Stimulated activated CD4-positive, alpha-beta T cell treated with anti-CD3 and anti-CD28 coated beads, Interleukin-1b, Interleukin-23, amount 100 ng/mL, for 4 hours (primary cell): ENCODE measurements around the gene SLC7A5.
A peak's percentile ranks its signal among the peaks of the same experiment; 100 is the strongest.
"Not testable (repeated sequence)": the region's sequence is repeated elsewhere in the genome, so short reads cannot be mapped to it uniquely, and the experiment has no call there.

Experiments used
- DNase-seq, 2 donors: peaks; one replicate each; pipeline ENCODE4 v3.0.0-alpha.2; 2020; ENCODE audit warnings: low read depth in 2 of 2

SLC7A5 gene

DNA sequence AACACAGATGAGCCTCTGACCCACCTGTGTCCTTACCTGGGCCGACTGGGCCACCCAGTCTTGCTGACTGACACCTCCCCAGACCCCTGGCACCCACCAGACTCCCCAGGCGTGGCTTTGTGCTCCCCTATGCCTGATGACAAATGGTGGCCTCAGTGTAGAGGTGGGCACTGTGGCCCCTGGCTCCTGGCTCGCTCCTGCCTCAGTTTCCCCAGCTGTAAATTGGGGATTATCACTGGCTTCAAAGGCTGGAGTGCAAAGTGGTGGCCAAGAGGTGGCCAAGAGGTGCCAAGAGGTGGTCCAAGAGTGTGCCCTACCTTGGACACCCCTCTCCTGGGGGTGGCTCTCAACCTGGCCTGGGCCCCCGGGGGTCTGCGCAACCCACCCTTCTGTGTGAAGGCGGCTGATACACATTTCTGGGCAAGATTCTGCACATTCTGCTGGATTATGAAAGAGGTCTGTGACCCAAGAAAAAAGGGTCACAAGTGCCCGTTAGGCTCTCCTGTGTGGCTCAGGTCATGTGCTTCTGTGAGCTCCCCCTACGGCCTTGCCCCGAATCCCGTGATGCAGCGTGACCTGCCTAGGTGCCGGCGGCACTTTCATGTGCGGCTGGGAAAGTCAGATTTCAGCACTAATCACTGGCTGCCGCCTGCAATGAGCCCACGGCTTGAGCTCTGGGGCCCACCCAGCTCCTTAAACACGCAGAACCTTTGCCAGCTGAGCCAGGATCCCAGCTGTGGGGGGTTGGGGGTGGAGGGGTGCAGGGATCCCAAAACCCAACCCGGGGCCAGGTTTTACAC lies 7.8 kb downstream of the SLC7A5 start:
- DNase-seq: not testable (repeated sequence)

DNA sequence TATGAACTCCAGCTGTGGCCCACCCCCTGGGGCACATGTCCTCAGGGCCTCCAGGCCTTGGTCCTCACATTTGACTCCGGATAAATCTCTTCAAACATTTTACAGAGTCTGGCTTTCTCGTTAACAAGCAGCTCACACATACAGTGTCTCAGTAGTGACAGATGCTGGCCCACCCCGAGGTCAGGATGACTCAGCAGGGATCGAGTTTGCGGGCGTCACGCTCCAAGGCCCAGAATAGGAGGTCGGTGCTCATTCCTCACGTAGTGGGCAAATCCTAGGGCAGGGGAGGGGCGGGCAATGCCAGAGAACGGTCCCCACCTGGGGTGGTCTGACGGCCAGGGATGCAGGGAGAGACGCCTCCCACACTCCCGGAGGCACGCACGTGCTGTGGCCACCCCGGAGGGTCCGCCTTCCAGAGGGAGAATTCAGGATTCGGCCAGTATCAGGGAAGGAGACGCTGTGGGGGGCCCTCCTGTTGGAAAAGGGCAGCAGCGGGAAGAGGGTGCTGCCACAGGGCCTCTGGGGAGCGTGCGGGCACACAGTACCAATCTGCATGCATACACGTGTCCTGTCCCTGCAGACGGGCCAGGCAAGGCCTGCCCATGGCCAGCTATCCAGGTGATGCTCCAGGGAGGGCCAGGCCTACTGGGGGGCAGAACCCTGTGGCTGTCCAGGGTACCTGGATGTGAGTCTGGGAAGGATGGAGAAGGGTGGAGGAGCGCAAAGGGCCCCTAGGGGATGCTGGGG lies 8.6 kb downstream of the SLC7A5 start:
- DNase-seq: no peak

GRCh38 chr16:87858151-87858993 lies 10.9 kb downstream of the SLC7A5 start:
- DNase-seq: not testable (repeated sequence)

- DNase-seq: no peak
These were observed 12.5 kb downstream of the SLC7A5 start for GRCh38 chr16:87856791-87857228.

DNA sequence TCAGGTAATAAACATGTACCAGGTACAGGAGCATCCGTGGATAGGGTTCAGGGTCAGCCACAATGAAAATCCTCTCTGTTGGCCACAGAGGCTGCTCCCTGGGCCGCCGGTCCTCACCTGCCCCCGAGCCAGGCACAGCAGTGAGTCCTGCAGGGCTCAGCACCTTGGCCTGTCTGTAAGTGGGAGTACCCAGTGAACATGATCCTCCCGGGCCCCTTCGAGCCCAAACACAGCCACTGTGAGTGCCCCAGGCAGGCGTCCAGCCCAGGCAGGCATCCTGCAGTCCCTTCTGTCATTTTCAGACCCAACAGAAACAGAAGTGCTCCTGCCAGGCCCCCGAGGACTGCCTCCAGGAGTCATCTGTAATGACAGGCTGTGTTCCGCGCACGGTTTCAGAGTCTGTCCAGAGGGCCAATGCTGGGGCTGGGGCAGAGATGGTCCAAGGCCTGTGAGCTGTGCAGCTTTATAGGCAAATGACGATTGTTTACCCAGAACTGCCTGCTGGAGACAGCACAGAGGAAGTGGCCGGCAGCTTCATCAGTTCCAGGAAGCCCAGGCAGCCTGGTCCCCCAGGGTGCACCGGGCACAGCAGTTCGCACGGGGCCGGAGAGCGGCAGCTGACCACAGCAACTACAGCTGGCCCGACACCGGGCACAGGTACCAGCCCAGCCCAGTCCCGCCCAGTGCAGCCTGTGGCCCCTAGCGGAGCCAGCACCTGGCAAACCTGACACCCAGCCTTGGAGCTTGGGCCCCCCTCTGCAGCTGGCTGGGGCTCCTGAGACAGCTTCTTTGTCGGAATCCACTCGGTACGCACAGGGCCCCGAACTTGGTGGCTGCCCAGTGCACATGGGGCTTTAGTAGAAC lies 13.2 kb downstream of the SLC7A5 start:
- no peak for DNase-seq

DNA sequence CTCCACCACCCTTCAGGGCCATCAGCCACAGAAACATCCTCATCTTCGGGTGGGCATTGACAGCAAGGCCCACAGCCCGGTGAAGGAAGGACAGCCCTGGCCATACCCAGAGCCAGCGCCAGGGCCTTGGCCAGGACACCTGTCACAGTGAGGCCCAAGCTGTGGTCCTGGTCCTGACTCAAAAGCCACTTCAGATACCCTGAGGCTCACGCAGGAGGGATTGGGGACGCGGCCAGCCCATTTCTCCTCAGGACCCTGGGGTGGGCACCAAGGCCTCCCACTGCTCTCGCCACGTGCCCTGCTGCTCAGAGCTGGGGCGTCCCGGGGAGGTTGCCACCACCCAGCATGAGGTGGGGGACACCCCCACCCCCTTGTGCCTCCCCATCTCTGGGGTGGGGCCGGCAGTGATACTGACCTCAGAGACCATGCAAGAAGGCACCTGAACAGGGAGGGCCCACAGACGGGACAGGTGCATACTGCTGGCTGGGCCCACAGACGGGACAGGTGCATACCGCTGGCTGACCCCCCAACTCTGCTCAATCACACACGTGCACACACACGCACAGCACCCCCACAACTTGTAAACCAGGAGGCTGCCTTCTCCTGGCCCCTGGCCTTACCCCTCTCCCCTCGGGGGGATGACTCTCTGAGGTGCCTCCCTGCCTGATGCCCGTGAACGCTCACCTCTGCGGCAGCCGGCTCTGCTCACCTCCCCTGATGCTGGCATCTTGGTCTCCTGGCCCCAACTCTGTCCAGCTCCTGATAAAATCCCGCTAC lies 14.2 kb downstream of the SLC7A5 start:
- no peak for DNase-seq

- no peak for DNase-seq
These were observed 15.0 kb downstream of the SLC7A5 start for GRCh38 chr16:87854053-87854906.

DNA sequence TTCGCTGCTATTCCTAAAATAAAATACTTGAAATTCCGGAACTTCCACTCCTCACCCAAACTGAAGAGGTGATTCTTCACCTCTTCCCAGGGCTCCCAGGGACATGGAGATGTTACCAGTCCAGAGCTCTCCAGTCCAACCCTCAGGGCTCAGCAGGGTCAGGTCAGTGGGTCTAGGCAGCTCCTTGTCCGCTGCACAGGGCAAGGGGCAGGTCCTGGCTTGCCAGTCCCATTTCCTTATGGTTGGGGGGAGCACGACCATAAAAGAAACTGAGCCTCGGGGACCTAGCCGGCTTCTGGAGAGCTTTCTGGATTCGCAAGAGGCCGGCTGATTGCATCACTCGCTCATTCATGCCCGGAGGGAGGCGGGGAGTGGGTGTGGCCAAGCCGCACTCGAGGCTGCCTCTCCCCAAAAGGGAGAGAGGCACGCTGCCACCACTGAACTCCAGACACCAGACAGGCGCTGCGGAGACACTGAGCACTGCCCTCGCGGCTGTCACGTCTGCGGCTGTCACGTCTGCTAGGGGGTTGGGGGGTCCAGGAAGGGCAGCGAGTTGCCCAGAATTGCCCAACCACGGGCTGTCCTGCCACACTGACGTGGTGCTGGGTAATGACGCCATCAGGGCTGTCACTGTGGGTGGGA lies 15.8 kb downstream of the SLC7A5 start:
- DNase-seq: peak; percentile 75 to 78

GRCh38 chr16:87851601-87852000 lies 17.7 kb downstream of the SLC7A5 start:
- no peak for DNase-seq

DNA sequence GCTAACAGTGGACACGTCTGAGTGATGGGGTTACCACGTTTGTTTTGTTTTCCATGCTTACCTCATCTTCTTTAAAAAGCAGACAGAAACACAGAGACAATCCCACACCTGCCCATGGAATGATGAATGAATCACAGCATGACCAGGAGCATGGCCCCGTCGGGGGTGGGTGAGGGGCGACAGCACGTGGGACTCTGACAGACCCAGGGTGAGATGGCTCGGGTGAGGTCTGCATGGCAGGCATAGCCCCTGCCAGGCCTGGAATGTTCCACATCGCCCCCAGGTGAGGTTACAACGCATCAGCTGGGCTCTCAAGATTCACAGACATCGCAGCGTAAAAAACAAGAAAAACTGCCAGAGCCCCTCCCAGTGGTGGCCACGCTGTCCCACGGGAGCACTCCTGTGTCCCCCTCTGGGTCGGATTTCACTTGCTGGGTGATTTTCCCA lies 18.1 kb downstream of the SLC7A5 start:
- no peak for DNase-seq

DNA sequence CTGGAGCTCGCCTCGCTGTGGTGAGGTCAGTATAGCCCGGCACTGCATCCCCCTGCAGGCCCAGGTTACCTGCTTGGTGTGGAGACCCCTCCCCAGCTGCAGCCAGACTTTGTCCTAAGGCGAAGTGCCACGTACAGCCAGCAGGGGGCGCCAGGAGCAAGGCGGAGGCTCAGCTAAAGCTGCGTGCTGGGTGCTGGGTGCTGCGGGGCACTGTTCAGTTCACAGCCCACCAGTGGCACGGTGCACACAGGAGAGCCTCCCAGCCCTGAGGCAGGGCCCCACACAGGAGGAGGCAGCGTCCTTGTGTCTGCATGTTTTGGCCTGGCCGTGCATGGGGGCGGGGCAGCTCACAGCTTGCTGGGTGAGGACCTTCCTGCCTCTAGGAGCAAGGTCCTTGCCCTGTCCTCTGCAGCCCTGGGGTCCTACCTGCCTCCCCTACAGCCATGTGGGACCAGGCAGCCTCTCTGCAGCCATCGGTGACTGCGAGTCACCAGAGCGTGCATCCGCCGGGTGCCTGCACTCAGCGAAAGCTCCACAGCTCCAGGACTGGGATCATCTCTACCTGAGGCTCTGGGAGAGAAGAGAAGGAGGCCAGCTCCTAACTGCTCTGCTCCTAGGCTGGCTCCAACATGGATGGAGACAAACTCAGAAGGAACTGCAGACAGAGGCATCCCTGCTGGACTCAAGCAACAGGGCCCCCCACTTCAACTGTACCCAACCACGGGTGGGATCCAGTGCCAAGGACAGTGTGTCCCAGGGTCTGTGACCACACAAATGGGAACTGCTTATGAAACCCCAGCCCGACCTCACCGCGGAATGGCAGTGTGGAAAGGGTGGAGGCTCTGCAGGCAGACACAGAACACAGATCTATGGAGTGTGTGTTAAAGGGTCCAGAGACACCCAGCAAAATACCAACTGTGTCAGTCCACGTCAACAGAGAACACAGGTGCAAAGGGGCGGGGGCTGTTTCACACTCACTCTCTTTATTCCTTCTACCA lies 19.0 kb downstream of the SLC7A5 start:
- DNase-seq: peak; percentile 61 to 65

DNA sequence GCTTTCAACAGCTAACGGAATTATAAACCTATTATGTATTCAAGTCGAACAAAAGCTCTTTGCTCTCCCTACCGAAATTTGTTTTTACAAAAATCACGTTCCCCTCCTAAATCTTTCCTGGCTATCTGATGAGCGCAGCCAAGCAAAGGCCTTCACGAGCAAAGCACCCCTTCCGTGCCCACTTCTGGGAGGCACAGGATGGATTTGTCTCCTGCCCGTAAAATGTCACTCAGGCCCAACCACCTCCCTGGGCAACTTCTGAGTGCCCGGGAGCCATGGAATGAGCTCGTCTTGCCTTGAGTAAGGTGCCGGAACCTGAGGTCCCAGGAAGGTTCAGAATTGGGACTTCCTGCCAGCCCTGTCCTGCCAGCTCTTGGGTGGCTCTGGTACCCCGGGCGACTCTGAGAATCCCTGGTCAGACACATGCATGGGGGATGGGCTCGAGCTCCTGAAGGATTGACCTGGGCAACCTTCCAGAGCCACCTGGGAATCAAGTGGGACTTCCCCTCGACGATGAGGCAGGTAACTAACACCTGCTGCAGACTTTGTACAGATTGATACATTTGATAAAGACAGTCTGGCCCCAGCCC lies 19.8 kb downstream of the SLC7A5 start:
- DNase-seq: no peak

DNA sequence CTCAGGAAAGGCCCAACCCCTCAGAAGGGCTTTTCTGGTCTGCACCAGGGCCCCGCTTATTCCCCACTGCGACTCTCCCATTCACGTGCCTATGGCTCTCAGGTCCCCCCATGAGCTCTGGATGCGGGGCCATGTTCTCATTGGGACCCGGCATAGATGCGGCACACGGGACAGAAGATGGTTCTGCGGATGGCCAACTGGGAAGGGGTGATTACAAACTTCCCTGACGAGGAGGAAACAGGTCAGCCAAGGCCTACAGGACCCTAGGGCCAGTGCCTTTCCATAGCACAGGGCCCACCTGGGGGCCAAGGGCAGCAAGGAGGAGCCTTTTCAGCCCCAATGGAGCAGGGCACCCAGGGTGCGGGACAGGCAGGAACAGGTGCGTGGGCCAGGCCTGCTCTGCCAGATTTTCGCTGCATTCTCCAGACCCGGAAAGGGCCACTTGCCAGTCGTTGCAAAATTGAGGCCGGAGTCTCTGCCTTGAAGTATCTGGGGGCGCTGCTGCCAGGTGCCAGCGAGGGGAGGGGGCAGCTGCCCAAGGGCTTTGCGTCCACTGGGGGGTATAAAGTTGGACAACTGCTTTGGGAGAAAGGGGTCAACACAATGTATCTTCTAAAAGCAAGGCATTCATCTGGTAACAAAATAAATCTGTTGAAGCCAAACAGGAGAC lies 20.5 kb downstream of the SLC7A5 start:
- DNase-seq: no peak

- no peak for DNase-seq
These were observed 21.3 kb downstream of the SLC7A5 start for GRCh38 chr16:87847785-87848675.

DNA sequence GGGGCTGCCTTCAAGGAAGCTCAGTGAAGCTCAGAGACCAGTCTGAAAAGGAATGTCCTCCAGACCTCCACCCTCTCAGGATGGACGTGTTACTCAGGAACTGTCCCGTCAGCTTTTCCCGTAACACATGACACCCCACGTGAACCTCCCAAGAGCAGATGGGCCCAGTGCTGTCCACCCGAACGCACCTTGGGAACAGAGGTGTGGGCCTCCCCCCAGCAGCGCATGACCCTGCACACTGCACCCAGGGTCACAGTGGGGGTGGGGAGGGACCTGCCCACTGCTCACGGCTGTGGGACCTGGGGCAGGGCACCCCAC lies 21.9 kb downstream of the SLC7A5 start:
- no peak for DNase-seq
